ENCODE measurements around the gene CACNA1G. TPM values are rescaled to one million over a fixed set of nuclear protein-coding genes. Genes with fewer than 3 reads are reported as not detected.

The CACNA1G gene
- total RNA-seq, 4 donors from 2014 or later, result 0.15 to 0.94 (median 0.16) TPM; not detected in 1

DNA sequence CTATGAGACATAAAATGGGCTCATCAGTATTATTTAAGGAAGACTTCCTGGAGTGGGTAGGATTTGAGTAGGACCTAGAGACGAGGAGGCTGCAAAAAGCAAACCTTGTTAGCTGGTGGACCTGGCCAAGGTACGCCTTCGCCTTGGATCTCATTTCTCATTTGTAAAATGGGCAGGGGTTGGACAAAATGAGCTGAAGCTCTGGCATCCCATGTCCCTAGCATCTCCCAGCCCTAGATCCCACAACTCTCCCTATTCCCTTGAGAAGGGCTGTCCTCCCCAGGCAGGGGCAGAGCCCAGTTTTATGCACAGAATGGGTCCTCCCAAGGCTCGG is 13.8 kb upstream of the CACNA1G start:
- no peak for ATAC-seq
- Histone ChIP-seq H3K9me3 (no peaks in the 10 kb centered on the region), H3K36me3 (peaks cover 0 to 31% of the 10 kb centered on the region in 2 donors), H3K27ac (peak overlapping the region in 3 of 4 donors; percentile 82 to 90 (median 84)), H3K4me1 (peaks cover 0 to 49% (median 20%) of the 10 kb centered on the region in 3 donors), H3K27me3 (no peaks in the 10 kb centered on the region), H3K4me3 (peak overlapping the region in 1 of 2 donors; percentile 65)
- 52 to 57% methylated on average over 3 of the region's 4 CpGs for WGBS, 2 donors (ENCODE audit: low coverage in 1 of 2)
- TF ChIP-seq POLR2A (IDR thresholded peaks at IDR 0.05) (no peak), EP300 (IDR thresholded peaks at IDR 0.05) (no peak), POLR2AphosphoS5 (IDR thresholded peaks at IDR 0.05) (no peak)
- TF ChIP-seq, protein P1, sequence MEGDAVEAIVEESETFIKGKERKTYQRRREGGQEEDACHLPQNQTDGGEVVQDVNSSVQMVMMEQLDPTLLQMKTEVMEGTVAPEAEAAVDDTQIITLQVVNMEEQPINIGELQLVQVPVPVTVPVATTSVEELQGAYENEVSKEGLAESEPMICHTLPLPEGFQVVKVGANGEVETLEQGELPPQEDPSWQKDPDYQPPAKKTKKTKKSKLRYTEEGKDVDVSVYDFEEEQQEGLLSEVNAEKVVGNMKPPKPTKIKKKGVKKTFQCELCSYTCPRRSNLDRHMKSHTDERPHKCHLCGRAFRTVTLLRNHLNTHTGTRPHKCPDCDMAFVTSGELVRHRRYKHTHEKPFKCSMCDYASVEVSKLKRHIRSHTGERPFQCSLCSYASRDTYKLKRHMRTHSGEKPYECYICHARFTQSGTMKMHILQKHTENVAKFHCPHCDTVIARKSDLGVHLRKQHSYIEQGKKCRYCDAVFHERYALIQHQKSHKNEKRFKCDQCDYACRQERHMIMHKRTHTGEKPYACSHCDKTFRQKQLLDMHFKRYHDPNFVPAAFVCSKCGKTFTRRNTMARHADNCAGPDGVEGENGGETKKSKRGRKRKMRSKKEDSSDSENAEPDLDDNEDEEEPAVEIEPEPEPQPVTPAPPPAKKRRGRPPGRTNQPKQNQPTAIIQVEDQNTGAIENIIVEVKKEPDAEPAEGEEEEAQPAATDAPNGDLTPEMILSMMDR (IDR thresholded peaks at IDR 0.05), result no peak

DNA sequence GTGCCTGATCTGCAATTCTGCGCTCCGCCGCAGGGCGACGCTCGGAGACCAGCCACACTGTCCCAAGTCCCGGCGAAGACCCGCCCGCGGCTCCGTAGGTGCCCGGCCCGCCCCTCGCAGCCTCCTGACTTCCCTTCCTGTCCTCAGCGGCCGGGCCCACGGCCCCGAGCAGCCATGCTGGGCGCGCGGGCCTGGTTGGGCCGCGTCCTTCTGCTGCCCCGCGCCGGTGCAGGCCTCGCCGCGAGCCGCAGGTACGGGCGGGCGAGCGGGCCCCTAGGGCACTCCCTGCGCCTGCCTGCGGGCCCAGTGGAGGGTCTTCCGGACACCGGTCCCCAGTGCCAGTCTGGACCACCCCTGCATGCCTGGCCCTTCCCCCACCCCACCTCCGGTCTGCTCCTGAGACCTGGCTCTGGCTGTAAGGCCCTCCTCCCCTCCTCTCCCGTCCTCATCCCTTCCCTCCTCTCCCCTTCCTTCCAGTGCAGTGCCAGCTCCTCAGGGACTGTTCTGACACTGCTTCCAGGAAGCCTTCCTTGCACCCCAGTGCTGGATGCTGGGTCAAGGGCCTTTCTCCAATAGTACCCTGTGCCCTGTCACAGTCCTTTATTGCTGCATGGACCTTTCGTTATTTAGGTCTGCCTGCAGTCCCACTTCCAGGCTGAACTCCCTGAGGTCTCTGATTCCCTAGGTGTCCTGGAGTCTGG is 13.3 kb upstream of the CACNA1G start, which contains the start of gene SPATA20:
Gene SPATA20, plus strand, starts transcription at position 140 of the 701 bp plus-strand sequence. Its CDS starts 35 bp downstream, at position 175.
- Histone ChIP-seq H3K27ac (peak within 1 kb of the TSS; percentile 66 to 90 (median 83)), H3K4me3 (peak within 1 kb of the TSS; percentile 64 to 65), H3K36me3 (peaks cover 0 to 36% of the 10 kb centered on the region in 2 donors), H3K27me3 (no peaks in the 10 kb centered on the region), H3K4me1 (peaks cover 0 to 46% (median 20%) of the 10 kb centered on the region in 3 donors), H3K9me3 (no peaks in the 10 kb centered on the region)
- TF ChIP-seq EP300 (IDR thresholded peaks at IDR 0.05) (no peak), POLR2A (IDR thresholded peaks at IDR 0.05) (peak; percentile 70 to 90), POLR2AphosphoS5 (IDR thresholded peaks at IDR 0.05) (peak; percentile 27)
- TF ChIP-seq, protein P1 (IDR thresholded peaks at IDR 0.05), result peak in 3 of 4 experiments; percentile 99 to 100 (median 99)
- ATAC-seq, result peak; percentile 90
- WGBS, 2 donors (ENCODE audit: low coverage in 1 of 2), result 35 to 43% methylated on average over 1 to 2 of the region's 42 CpGs

DNA sequence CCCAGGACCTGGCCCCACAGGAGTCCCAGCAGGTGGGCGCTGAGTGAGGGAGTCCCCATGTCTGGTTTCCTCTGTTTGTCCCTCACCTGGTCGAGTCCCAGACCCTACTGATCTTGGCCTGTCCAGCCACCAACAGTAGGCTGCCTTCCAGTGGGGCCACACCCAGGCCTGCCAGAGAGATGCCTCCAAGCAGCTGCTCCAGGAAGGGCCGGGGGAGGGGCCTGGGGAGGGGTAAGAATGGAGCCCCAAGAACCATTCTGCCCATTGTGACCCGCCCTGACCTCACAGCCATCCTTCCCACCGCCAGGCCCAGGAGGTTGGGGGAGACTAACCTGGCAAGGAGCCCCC is 12.8 kb upstream of the CACNA1G start:
- no peak for ATAC-seq
- Histone ChIP-seq H3K36me3 (peaks cover 0 to 42% of the 10 kb centered on the region in 2 donors), H3K4me3 (peak overlapping the region in 1 of 2 donors; percentile 65), H3K4me1 (peaks cover 0 to 41% (median 15%) of the 10 kb centered on the region in 3 donors), H3K27ac (peak overlapping the region in 3 of 4 donors; percentile 82 to 90 (median 84)), H3K9me3 (no peaks in the 10 kb centered on the region), H3K27me3 (no peaks in the 10 kb centered on the region)
- 60% methylated on average over 2 of the region's 5 CpGs; no CpG with 5 or more reads in 1 of the 2 donors for WGBS, 2 donors (ENCODE audit: low coverage in 1 of 2)
- TF ChIP-seq POLR2AphosphoS5 (IDR thresholded peaks at IDR 0.05) (no peak), EP300 (IDR thresholded peaks at IDR 0.05) (no peak), POLR2A (IDR thresholded peaks at IDR 0.05) (no peak)
- TF ChIP-seq, protein P1 (IDR thresholded peaks at IDR 0.05), result no peak

DNA sequence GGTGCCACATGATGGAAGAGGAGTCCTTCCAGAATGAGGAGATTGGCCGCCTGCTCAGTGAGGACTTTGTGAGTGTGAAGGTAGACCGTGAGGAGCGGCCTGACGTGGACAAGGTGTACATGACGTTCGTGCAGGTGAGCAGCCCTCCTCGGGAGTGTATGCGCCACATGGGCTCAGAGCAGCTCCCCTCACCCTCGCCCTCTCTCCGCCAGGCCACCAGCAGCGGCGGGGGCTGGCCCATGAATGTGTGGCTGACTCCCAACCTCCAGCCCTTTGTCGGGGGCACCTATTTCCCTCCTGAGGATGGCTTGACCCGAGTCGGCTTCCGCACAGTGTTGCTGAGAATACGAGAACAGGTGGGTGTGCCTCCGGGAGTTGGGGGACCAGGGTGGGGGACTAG is 11.7 kb upstream of the CACNA1G start:
- no peak for ATAC-seq
- WGBS, 2 donors (ENCODE audit: low coverage in 1 of 2), result 67% methylated on average over 3 of the region's 18 CpGs; no CpG with 5 or more reads in 1 of the 2 donors
- H3K36me3 ChIP-seq, result peaks cover 0 to 53% of the 10 kb centered on the region in 2 donors
- peaks cover 0 to 34% (median 13%) of the 10 kb centered on the region in 3 donors for H3K4me1 ChIP-seq
- no peak overlapping the region for H3K4me3 ChIP-seq
- no peak overlapping the region for H3K27ac ChIP-seq
- H3K27me3 ChIP-seq, result no peaks in the 10 kb centered on the region
- TF ChIP-seq POLR2AphosphoS5 (IDR thresholded peaks at IDR 0.05), result no peak
- no peak for TF ChIP-seq POLR2A (IDR thresholded peaks at IDR 0.05)
- no peak for TF ChIP-seq EP300 (IDR thresholded peaks at IDR 0.05)
- TF ChIP-seq, protein P1 (IDR thresholded peaks at IDR 0.05), result no peak
- no peaks in the 10 kb centered on the region for H3K9me3 ChIP-seq

Data from gastroesophageal sphincter (tissue), 4 donors.